Thoracic aorta (tissue), 2 donors: ENCODE measurements around the gene GPR149. TPM values are rescaled to one million over a fixed set of nuclear protein-coding genes. Genes with fewer than 3 reads are reported as not detected.

Source experiments
- ATAC-seq: fragments of 150-250 bp; one replicate; pipeline ENCODE4 v1.8.0; 2017; ENCODE audit warnings: low read depth; ENCODE audit not compliant: insufficient number of reproducible peaks, low FRiP score
- DNase-seq: peaks from one replicate; pipeline ENCODE4 v3.0.0-alpha.2; 2020; ENCODE audit warnings: low spot score
- H3K27ac ChIP-seq, 2 donors: fragments of 200-600 bp; sonication (generic); 1 replicate in 1 of 2; 2 replicates in 1 of 2; pipeline ENCODE4 v1.5.1; 2016; ENCODE audit warnings: mild to moderate bottlenecking in 2 of 2, moderate library complexity in 2 of 2
- H3K27me3 ChIP-seq: fragments of 200-600 bp; sonication (generic); replicated peaks from 2 replicates; pipeline ENCODE4 v1.6.0; 2016; ENCODE audit warnings: mild to moderate bottlenecking; ENCODE audit not compliant: insufficient read depth
- H3K36me3 ChIP-seq: fragments of 200-600 bp; sonication (generic); one replicate; pipeline ENCODE4 v1.5.1; 2016
- H3K4me1 ChIP-seq, 2 donors: fragments of 200-600 bp; sonication (generic); 1 replicate in 1 of 2; 2 replicates in 1 of 2; pipeline versions ENCODE4 v1.5.1 to v1.6.0; 2016; ENCODE audit warnings: low read depth in 2 of 2, mild to moderate bottlenecking in 1 of 2; ENCODE audit not compliant: control insufficient read depth in 1 of 2
- H3K4me3 ChIP-seq: fragments of 200-600 bp; sonication (generic); 2 replicates; pipeline ENCODE4 v1.5.1; 2016; ENCODE audit warnings: mild to moderate bottlenecking
- H3K9me3 ChIP-seq: fragments of 200-600 bp; sonication (generic); 2 replicates; pipeline ENCODE4 v1.5.1; 2016
- CTCF ChIP-seq: fragments of 200-600 bp; sonication (generic); IDR thresholded peaks from one replicate; pipeline ENCODE4 v1.5.1; 2019; ENCODE audit warnings: antibody characterized with exemption
- total RNA-seq, 2 donors: library from RNA; depleted of rRNA; stranded (reverse); fragments of >200 nt; gene quantifications; one replicate each; pipeline versions ENCODE4 v1.1.0 to v1.2.3, GENCODE V29; 2016

The GPR149 gene
- total RNA-seq, 2 donors from 2014 or later, result not detected

GRCh38 chr3:154398084-154398967 is 31.7 kb downstream of the GPR149 start:
- H3K9me3 ChIP-seq, result no peaks in the 10 kb centered on the region

GRCh38 chr3:154389861-154390260 is 40.1 kb downstream of the GPR149 start:
- DNase-seq (no peak), ATAC-seq (no peak)
- no peak overlapping the region for H3K4me3 ChIP-seq
- no peak overlapping the region for H3K27ac ChIP-seq
- H3K36me3 ChIP-seq, result no peaks in the 10 kb centered on the region
- TF ChIP-seq CTCF, result no peak
- H3K9me3 ChIP-seq, result no peaks in the 10 kb centered on the region
- H3K4me1 ChIP-seq, result no peaks in the 10 kb centered on the region
- no peaks in the 10 kb centered on the region for H3K27me3 ChIP-seq

More at GRCh38 chr3:154398084-154398967, 31.7 kb downstream of the GPR149 start:
- H3K4me3 ChIP-seq, result no peak overlapping the region
- H3K36me3 ChIP-seq, result no peaks in the 10 kb centered on the region
- H3K27me3 ChIP-seq, result no peaks in the 10 kb centered on the region
- DNase-seq (no peak), ATAC-seq (no peak)
- no peak overlapping the region for H3K27ac ChIP-seq
- TF ChIP-seq CTCF, result no peak
- no peaks in the 10 kb centered on the region for H3K4me1 ChIP-seq

GRCh38 chr3:154384479-154384878 is 45.5 kb downstream of the GPR149 start:
- no peaks in the 10 kb centered on the region for H3K9me3 ChIP-seq
- TF ChIP-seq CTCF, result no peak
- no peak overlapping the region for H3K27ac ChIP-seq
- ATAC-seq (no peak), DNase-seq (no peak)
- H3K27me3 ChIP-seq, result no peaks in the 10 kb centered on the region
- no peaks in the 10 kb centered on the region for H3K4me1 ChIP-seq
- H3K36me3 ChIP-seq, result no peaks in the 10 kb centered on the region
- H3K4me3 ChIP-seq, result no peak overlapping the region

GRCh38 chr3:154378311-154378710 is 51.7 kb downstream of the GPR149 start:
- no peak overlapping the region for H3K4me3 ChIP-seq
- TF ChIP-seq CTCF, result no peak
- no peaks in the 10 kb centered on the region for H3K36me3 ChIP-seq
- no peaks in the 10 kb centered on the region for H3K27me3 ChIP-seq
- H3K9me3 ChIP-seq, result no peaks in the 10 kb centered on the region
- ATAC-seq, result no peak
- DNase-seq, result no peak
- H3K27ac ChIP-seq, result no peak overlapping the region
- no peaks in the 10 kb centered on the region for H3K4me1 ChIP-seq

GRCh38 chr3:154367221-154367620 is 62.8 kb downstream of the GPR149 start:
- no peak for DNase-seq
- no peak for ATAC-seq
- no peaks in the 10 kb centered on the region for H3K36me3 ChIP-seq
- no peaks in the 10 kb centered on the region for H3K9me3 ChIP-seq
- H3K27me3 ChIP-seq, result no peaks in the 10 kb centered on the region
- H3K4me3 ChIP-seq, result no peak overlapping the region
- H3K27ac ChIP-seq, result no peak overlapping the region
- TF ChIP-seq CTCF, result no peak
- H3K4me1 ChIP-seq, result no peaks in the 10 kb centered on the region
